HG02610 (cell line): ENCODE measurements around the gene HPSE2.
A peak's percentile ranks its signal among the peaks of the same experiment; 100 is the strongest.
"Not testable (repeated sequence)": the region's sequence is repeated elsewhere in the genome, so short reads cannot be mapped to it uniquely, and the experiment has no call there.

ENCODE experiments used
- ATAC-seq: cut with Tn5 transposase; IDR thresholded peaks from one replicate; pipeline ENCODE4 v1.9.1; 2021; ENCODE audit warnings: mild to moderate bottlenecking, moderate library complexity; ENCODE audit not compliant: unreplicated experiment

Gene HPSE2

GRCh38 chr10:99010286-99010685 lies 225.4 kb downstream of the HPSE2 start:
- ATAC-seq, result no peak

- no peak for ATAC-seq
These were observed 227.6 kb downstream of the HPSE2 start for GRCh38 chr10:99008054-99008453.

GRCh38 chr10:99007457-99007856 lies 228.2 kb downstream of the HPSE2 start:
- no peak for ATAC-seq

GRCh38 chr10:99005254-99005653 lies 230.4 kb downstream of the HPSE2 start:
- ATAC-seq, result no peak

- no peak for ATAC-seq
These were observed 230.9 kb downstream of the HPSE2 start for GRCh38 chr10:99004738-99005137.

GRCh38 chr10:99002392-99002791 lies 233.3 kb downstream of the HPSE2 start:
- no peak for ATAC-seq

GRCh38 chr10:98997596-98997995 lies 238.1 kb downstream of the HPSE2 start:
- ATAC-seq, result no peak

- peak; percentile 72 for ATAC-seq
These were observed 241.6 kb downstream of the HPSE2 start for GRCh38 chr10:98994030-98994429.

GRCh38 chr10:98983751-98984150 lies 251.9 kb downstream of the HPSE2 start:
- not testable (repeated sequence) for ATAC-seq

- no peak for ATAC-seq
These were observed 255.3 kb downstream of the HPSE2 start for GRCh38 chr10:98980353-98980752.

GRCh38 chr10:98971464-98971863 lies 264.2 kb downstream of the HPSE2 start:
- ATAC-seq, result no peak

- no peak for ATAC-seq
These were observed 268.1 kb downstream of the HPSE2 start for GRCh38 chr10:98967601-98968000.

- ATAC-seq, result no peak
These were observed 272.0 kb downstream of the HPSE2 start for GRCh38 chr10:98963608-98964007.

- no peak for ATAC-seq
These were observed 276.3 kb downstream of the HPSE2 start for GRCh38 chr10:98959379-98959778.

- no peak for ATAC-seq
These were observed 277.9 kb downstream of the HPSE2 start for GRCh38 chr10:98957801-98958200.

GRCh38 chr10:98956576-98957260 lies 278.9 kb downstream of the HPSE2 start:
- ATAC-seq, result no peak

- no peak for ATAC-seq
These were observed 282.4 kb downstream of the HPSE2 start for GRCh38 chr10:98953251-98953650.

GRCh38 chr10:98951269-98952000 lies 284.2 kb downstream of the HPSE2 start:
- ATAC-seq, result no peak

- no peak for ATAC-seq
These were observed 285.5 kb downstream of the HPSE2 start for GRCh38 chr10:98950106-98950505.

- ATAC-seq, result no peak
These were observed 286.3 kb downstream of the HPSE2 start for GRCh38 chr10:98949306-98949705.

GRCh38 chr10:98943681-98944080 lies 292.0 kb downstream of the HPSE2 start:
- no peak for ATAC-seq

GRCh38 chr10:98929709-98930108 lies 305.9 kb downstream of the HPSE2 start:
- no peak for ATAC-seq
